Cortex of kidney (tissue), 1 donor: ENCODE data around the gene RYK.
"Not testable (repeated sequence)": the region's sequence is repeated elsewhere in the genome, so short reads cannot be mapped to it uniquely, and the experiment has no call there.

Experiments used
- DNase-seq: peaks from one replicate; lab custom pipeline; 2025; lab: John Stamatoyannopoulos, UW

The RYK gene

GRCh38 chr3:134250717-134251220 lies at the start of gene RYK:
Gene RYK (minus strand): TSS chr3:134250859. CDS start chr3:134250654, 205 bp downstream.
- peak; percentile 34 for DNase-seq

- no peak for DNase-seq
Observed at GRCh38 chr3:134299888-134300206, 49.2 kb upstream of the RYK start.

- no peak for DNase-seq
Observed at GRCh38 chr3:134299185-134299887, 48.7 kb upstream of the RYK start.

GRCh38 chr3:134298249-134298648 lies 47.6 kb upstream of the RYK start:
- no peak for DNase-seq

- DNase-seq = no peak
Observed at GRCh38 chr3:134296616-134297015, 46.0 kb upstream of the RYK start.

- no peak for DNase-seq
Observed at GRCh38 chr3:134295930-134296329, 45.3 kb upstream of the RYK start.

- no peak for DNase-seq
Observed at GRCh38 chr3:134294302-134295280, 43.9 kb upstream of the RYK start.

GRCh38 chr3:134291319-134292254 lies 40.9 kb upstream of the RYK start:
- no peak for DNase-seq

GRCh38 chr3:134287512-134287911 lies 36.9 kb upstream of the RYK start:
- no peak for DNase-seq

GRCh38 chr3:134284438-134284837 lies 33.8 kb upstream of the RYK start:
- no peak for DNase-seq

GRCh38 chr3:134282659-134283047 lies 32.0 kb upstream of the RYK start:
- no peak for DNase-seq

- no peak for DNase-seq
Observed at GRCh38 chr3:134281912-134282658, 31.4 kb upstream of the RYK start.

GRCh38 chr3:134279466-134279865 lies 28.8 kb upstream of the RYK start:
- DNase-seq = no peak

- no peak for DNase-seq
Observed at GRCh38 chr3:134277066-134277660, 26.5 kb upstream of the RYK start.

- no peak for DNase-seq
Observed at GRCh38 chr3:134276086-134276485, 25.4 kb upstream of the RYK start.

GRCh38 chr3:134275110-134275509 lies 24.5 kb upstream of the RYK start:
- not testable (repeated sequence) for DNase-seq

- DNase-seq = no peak
Observed at GRCh38 chr3:134274571-134274970, 23.9 kb upstream of the RYK start.

GRCh38 chr3:134267996-134268395 lies 17.3 kb upstream of the RYK start:
- no peak for DNase-seq

GRCh38 chr3:134260987-134261386 lies 10.3 kb upstream of the RYK start:
- no peak for DNase-seq

- DNase-seq = no peak
Observed at GRCh38 chr3:134258761-134259347, 8.2 kb upstream of the RYK start.
